AG08396 (cell line): ENCODE results near the gene IFITM1.
"Not testable (repeated sequence)": the region's sequence is repeated elsewhere in the genome, so short reads cannot be mapped to it uniquely, and the experiment has no call there.

Experiments used
- DNase-seq: peaks from one replicate; pipeline ENCODE4 v3.0.0; 2012; ENCODE audit warnings: low spot score, mixed read lengths

The IFITM1 gene

GRCh38 chr11:282630-283360 lies 31.0 kb upstream of the IFITM1 start:
- DNase-seq, result no peak

DNA sequence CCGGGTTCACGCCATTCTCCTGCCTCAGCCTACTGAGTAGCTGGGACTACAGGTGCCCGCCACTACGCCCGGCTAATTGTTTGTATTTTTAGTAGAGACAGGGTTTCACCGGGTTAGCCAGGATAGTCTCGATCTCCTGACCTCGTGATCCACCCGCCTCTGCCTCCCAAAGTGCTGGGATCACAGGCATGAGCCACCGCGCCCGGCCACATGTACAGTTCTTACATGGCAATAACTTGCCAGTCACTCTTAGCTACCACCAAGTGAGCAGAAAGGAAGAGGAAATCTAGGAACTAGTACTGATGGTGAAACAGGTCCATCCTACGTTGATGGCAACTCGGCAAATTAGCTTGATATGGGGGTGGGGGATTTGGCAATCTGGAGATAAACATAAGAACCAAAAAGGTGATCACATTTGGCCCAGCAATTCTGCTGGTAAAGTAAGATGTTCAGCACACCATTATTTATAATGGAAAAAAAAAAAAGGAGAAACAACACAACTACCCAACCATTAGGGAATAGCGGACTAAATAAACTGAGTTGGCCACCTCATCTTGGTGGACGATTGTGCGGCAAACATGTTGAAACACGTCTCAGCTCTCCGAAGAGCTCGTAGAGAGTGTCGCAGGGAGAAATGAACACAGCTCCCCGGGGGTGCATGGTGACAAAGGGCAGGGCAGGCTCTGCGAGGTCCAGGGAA lies 30.3 kb upstream of the IFITM1 start:
- DNase-seq, result no peak

- no peak for DNase-seq
These were observed 29.5 kb upstream of the IFITM1 start for GRCh38 chr11:284105-285020.

DNA sequence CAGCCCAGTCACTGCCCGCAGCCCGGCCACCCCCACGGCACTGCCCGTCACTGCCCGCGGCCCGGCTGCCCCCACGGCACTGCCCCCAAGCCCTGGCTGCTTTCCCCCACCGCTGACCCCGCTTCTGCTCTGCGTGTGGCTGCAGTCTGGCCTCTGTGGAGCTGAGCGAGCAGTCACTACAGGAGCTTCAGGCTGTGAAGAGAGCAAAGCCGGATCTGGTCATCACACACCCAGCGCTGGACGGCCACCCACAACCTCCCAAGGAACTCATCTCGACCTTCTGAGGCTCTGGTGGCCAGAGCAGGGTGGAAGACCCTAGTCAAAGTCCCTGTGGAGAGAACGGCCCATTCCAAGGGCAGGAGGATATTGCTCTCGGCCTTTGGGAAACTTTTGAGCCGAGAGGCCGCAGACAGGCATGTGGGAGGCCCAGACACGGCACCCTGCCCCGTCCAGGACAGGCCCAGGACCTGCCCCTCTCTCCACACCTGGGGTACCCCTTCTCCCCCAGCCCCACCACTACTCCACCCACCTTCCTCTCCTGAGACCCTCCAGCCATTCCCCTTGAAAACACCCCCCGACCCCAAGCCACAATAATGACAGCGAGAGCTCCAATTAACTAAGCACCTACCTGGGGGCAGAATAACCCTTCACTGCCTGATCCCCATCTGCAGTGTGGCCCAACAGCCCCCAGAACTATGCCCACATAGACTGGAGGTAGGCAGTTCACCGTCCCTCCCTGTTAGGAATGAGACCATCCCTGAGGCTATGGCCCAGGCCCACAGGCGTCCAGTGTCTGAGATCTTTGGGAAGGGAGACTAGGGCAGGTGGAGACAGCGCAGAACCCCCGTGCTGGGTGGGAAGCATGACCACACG lies 28.6 kb upstream of the IFITM1 start:
- no peak for DNase-seq

DNA sequence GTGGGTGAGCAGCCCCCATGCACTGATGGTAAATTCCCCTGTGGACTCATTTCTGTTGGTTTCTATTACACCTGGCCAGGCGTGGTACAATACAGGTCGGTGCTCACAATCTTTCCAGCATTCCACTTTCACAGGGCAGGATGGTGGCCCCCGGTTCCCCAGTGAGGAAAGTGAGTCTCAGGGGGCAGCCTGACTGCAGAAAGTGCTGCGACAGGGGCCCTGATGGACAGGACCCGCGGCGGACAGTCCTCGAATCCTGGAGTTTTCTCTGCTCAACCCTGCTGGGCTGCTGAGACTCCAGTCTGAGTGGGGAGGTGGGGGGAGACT lies 28.0 kb upstream of the IFITM1 start:
- DNase-seq, result no peak

- DNase-seq, result not testable (repeated sequence)
These were observed 26.6 kb upstream of the IFITM1 start for GRCh38 chr11:286977-287820.

- DNase-seq, result no peak
These were observed 25.9 kb upstream of the IFITM1 start for GRCh38 chr11:287821-288477.

- DNase-seq, result peak; percentile 95
These were observed 25.1 kb upstream of the IFITM1 start, which contains the start of gene PGGHG for GRCh38 chr11:288478-289397. PGGHG (plus strand) TSS chr11:289126; CDS start chr11:289817, 691 bp downstream.

DNA sequence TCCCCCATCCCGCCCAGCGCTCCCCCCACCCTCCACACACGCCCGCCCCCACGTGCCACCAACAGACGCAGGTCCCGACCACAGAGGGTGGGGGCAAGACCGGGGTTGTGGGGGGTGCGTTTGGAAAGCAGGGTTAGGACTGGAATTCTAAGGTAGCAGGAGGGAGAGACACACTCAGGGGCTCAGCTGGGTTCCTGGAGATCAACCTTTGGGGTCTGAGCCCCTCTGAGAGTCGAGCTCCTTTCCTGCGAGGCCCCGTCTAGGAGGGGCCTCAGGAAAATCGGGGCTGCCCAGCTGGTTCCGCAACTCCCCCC lies 24.5 kb upstream of the IFITM1 start:
- DNase-seq, result peak; percentile 52

DNA sequence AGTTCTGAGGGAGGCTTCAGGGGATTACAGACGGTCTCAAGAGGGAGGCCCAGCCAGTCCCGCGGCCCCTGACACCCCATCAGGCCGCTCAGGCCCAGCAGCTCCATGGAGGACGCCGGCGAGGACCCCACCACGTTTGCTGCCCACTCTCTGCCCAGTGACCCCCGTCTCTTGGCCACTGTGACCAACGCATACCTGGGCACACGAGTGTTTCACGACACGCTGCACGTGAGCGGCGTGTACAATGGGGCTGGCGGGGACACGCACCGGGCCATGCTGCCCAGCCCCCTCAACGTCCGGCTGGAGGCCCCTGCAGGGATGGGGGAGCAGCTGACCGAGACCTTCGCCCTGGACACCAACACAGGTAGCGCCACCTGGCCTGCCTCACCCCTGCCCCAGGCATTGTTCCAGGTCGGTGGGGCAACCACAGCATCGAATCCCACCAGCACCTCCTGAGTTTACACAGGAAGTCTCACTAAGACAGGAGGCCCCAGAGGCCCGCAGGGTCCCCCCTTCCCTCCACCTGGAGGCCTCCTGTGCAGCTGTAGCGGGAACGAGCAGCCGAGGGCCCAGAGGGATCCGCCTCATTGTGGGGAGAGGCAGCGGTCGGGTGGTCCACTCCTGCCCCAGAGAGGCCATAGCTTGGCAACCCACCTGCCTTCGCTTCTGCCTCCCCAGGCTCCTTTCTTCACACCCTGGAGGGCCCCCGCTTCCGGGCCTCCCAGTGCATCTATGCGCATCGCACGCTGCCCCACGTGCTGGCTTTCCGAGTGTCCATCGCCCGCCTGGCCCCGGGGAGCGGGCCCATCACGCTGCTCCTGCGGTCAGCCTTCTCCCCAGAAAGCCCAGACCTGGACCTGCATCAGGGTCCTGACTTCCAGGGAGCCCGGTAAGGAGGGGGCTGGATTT lies 23.9 kb upstream of the IFITM1 start:
- DNase-seq, result no peak

- DNase-seq, result no peak
These were observed 23.1 kb upstream of the IFITM1 start for GRCh38 chr11:290621-291231.

DNA sequence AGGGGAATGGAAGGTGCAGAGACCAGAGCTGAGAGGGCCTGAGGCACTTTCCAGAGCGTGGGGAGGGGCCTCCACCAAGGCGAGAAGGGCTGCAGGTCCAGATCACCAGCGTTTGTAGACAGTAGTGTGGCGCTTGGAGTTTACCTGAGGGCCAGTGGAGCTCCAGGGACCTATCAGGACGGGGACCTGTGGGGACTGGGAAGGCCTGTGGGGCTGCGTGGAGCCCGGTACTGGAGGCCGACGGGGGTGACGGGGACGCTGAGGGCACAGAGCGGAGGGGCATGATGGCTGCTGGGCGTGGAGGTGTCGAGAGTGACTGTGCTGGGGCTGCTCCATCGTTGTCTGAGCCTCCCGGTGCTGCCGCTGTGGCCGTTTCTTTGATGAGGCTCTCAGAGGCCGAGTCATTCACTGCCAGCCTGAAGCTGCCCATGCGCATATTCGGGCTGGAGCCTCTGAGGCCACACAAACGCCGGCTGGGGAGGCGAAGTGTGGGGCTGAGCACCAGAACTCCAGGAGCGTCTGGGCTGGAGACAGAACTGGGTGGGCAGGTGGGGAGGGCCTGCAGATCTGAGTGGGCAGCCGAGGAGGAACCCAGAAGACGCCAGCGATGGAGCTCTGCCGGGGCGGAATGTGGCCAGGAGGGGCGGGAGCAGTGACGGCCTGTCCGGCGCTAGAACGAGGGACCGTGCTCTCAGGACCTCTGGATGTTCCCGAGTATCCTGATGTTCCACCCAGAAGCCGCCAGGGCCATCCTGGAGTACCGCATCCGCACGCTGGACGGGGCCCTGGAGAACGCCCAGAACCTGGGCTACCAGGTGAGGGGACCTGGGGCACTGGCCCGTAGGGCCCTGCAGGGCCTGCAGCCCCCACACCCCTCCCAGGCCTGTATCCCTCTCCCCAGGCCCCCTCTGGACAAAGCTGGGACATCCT lies 22.3 kb upstream of the IFITM1 start:
- DNase-seq, result no peak

DNA sequence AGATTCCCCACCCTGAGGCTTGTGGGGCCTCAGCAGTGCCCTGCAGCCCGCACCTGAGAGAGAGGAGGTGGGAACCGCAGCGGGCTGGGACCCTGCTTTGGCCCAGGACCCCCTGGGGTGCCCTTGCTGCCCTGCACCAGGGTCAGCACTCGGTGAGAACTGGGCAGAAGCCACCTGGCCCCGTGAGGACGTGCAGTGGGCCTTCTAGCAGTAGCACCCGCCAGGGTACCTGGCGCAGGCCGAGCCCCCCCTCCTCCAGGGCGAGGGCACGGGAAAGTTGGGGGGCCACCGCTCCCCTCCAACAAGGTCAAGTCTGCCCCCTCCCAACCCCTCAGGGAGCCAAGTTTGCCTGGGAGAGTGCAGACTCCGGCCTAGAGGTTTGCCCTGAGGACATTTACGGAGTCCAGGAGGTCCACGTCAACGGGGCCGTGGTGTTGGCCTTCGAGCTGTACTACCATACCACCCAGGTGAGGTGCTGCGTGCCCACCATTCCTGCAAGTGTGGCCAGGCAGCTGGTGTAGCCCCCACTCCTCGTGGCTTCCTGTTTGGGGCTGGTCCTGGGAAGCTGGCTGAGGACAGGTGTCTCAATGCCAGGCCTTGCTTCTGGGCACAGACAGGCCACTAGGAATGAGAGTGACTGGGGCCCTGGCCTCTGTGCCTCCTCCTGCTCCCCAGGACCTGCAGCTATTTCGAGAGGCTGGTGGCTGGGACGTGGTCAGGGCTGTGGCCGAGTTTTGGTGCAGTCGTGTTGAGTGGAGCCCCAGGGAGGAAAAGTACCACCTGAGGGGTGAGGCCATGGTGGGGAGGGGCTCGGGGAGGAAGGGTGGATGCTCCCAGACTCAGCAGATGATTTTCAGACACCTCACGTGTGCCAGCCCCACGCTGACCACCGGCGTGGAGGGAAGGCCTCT lies 21.4 kb upstream of the IFITM1 start:
- DNase-seq, result no peak

GRCh38 chr11:293271-293851 lies 20.5 kb upstream of the IFITM1 start:
- no peak for DNase-seq
